K562 (cell line): ENCODE results near the gene TLCD1. TPM values are rescaled to one million over a fixed set of nuclear protein-coding genes. Genes with fewer than 3 reads are reported as not detected.
A peak's percentile ranks its signal among the peaks of the same experiment; 100 is the strongest.

Source experiments
- ATF2 ChIP-seq: sonication (generic); formaldehyde crosslinking; IDR thresholded peaks from 2 replicates; pipeline ENCODE4 v1.8.1; 2022; ENCODE audit warnings: missing genetic modification reagents
- CTCFL ChIP-seq: IDR thresholded peaks from 2 replicates; pipeline ENCODE4 v1.6.1; 2011; ENCODE audit warnings: borderline replicate concordance, low read depth, mild to moderate bottlenecking, moderate library complexity, low read length; ENCODE audit not compliant: insufficient read depth, poor library complexity, severe bottlenecking
- MTF1 ChIP-seq: fragments of 250-450 bp; sonication (Bioruptor Pico); IDR thresholded peaks from 2 replicates; pipeline ENCODE4 v1.9.0; 2021; ENCODE audit warnings: moderate library complexity, mild to moderate bottlenecking, inconsistent platforms, borderline replicate concordance
- RAD21 ChIP-seq, 2 experiments: fragments of 250-450 bp in 1 of 2; fragments of 450-650 bp in 1 of 2; sonication (Bioruptor Pico) in 1 of 2; formaldehyde crosslinking in 1 of 2; IDR thresholded peaks in 1 of 2; conservative IDR thresholded peaks in 1 of 2; 2 replicates each; pipeline versions ENCODE4 v1.4.0 to v1.8.0; 2020 to 2022; ENCODE audit warnings: mild to moderate bottlenecking in 2 of 2, moderate library complexity in 1 of 2
- ZBTB33 ChIP-seq: sonication (generic); formaldehyde crosslinking; IDR thresholded peaks from 2 replicates; pipeline ENCODE4 v1.8.1; 2023; ENCODE audit warnings: mild to moderate bottlenecking, missing genetic modification reagents
- polyA plus RNA-seq, 8 experiments: library from polyadenylated mRNA; depleted of rRNA in 4 of 8; stranded (reverse) in 5 of 8; unstranded in 3 of 8; fragments of >200 nt; fragmentation: Nextera tagmentation in 2 of 8; fragmentation: Illumina TruSeq in 1 of 8; extraction: Ambion mirVana in 2 of 8; extraction: Trizol in 1 of 8; gene quantifications; 2 replicates each; pipeline versions ENCODE4 v1.2.1 to v1.2.3, GENCODE V29; 2011 to 2014; ENCODE audit warnings: inconsistent platforms in 1 of 8, missing spikeins in 1 of 8
- total RNA-seq, 7 experiments: library from RNA; depleted of rRNA in 6 of 7; stranded (reverse); fragments of >200 nt in 6 of 7; fragmentation: Illumina TruSeq in 2 of 7; extraction: Trizol in 2 of 7; gene quantifications; 2 replicates each; pipeline versions ENCODE4 v1.2.1 to v1.2.3, GENCODE V29; 2011 to 2021; ENCODE audit warnings: low replicate concordance in 1 of 7

Gene TLCD1
- total and polyA plus RNA-seq, 9 of the 15 experiments (the other 6 are each of a cell fraction or from before 2014, with no cell fraction given), result 6.8 to 37.7 (median 21.7) TPM

GRCh38 chr17:28763804-28764266 is 37.8 kb upstream of the TLCD1 start (continued):
- TF ChIP-seq ZBTB33 (CRISPR knock-in tag) (no peak), CTCFL (peak; percentile 45), MTF1 (no peak), ATF2 (CRISPR knock-in tag) (no peak), RAD21 (CRISPR knock-in tag; conservative IDR thresholded peaks at IDR 0.05 in 1 of 2, IDR thresholded peaks at IDR 0.05 in 1 of 2) (peak; percentile 84 to 92)
- TF ChIP-seq, all 486 proteins: peak for 27
